IMR-90 (cell line): Measurements from ENCODE around the gene IGLL1. TPM values are rescaled to one million over a fixed set of nuclear protein-coding genes. Genes with fewer than 3 reads are reported as not detected.
"Not testable (repeated sequence)": the region's sequence is repeated elsewhere in the genome, so short reads cannot be mapped to it uniquely, and the experiment has no call there.

Experiments used
- ATAC-seq: fragments of 200-7000 bp; cut with Tn5 transposase; 2 replicates; pipeline ENCODE4 v1.9.1; 2020; ENCODE audit warnings: low read depth, mild to moderate bottlenecking, moderate library complexity
- BruUV-seq: library from RNA; stranded (reverse); fragments of 400-500 nt; replicated peaks from 2 replicates; lab custom pipeline; 2021; lab: Mats Ljungman, UMichigan
- CTCF ChIA-PET: fragments of 300-600 bp; formaldehyde crosslinking; extraction: SDS; loops from one replicate; lab custom pipeline; 2021; ENCODE audit warnings: antibody characterized with exemption; lab: Yijun Ruan, JAX
- POLR2A ChIA-PET: fragments of 300-600 bp; sonication (Branson Sonifier 250); formaldehyde crosslinking; loops from one replicate; lab custom pipeline; 2022; ENCODE audit warnings: antibody characterized with exemption; ENCODE audit not compliant: unreplicated experiment; lab: Charles Lee
- DNase-seq: peaks from one replicate; pipeline ENCODE4 v3.0.0; 2013
- H2AFZ ChIP-seq: replicated peaks from 2 replicates; pipeline ENCODE3; 2013; ENCODE audit warnings: low read length, mild to moderate bottlenecking; ENCODE audit not compliant: poor library complexity
- H2AK5ac ChIP-seq: 2 replicates; pipeline ENCODE4 v1.6.1; 2013; ENCODE audit warnings: low read depth, low read length, inconsistent platforms
- H2AK9ac ChIP-seq: replicated peaks from 2 replicates; pipeline ENCODE3; 2013; ENCODE audit warnings: mild to moderate bottlenecking, low read depth, low read length, moderate library complexity; ENCODE audit not compliant: poor library complexity
- H2BK120ac ChIP-seq: 2 replicates; pipeline ENCODE4 v1.6.1; 2013; ENCODE audit warnings: low read depth, low read length, inconsistent platforms
- H2BK15ac ChIP-seq: 3 replicates; pipeline ENCODE4 v1.6.1; 2013; ENCODE audit warnings: low read depth, low read length, inconsistent platforms
- H2BK20ac ChIP-seq: 2 replicates; pipeline ENCODE4 v1.6.1; 2013; ENCODE audit warnings: low read depth, mild to moderate bottlenecking, inconsistent platforms, low read length, moderate library complexity
- H2BK5ac ChIP-seq: 2 replicates; pipeline ENCODE4 v1.6.1; 2013; ENCODE audit warnings: mild to moderate bottlenecking, low read depth, low read length, inconsistent platforms; ENCODE audit not compliant: poor library complexity, severe bottlenecking
- H3K14ac ChIP-seq: replicated peaks from 2 replicates; pipeline ENCODE4 v1.6.1; 2013; ENCODE audit warnings: low read depth, low read length, inconsistent platforms
- H3K18ac ChIP-seq: 2 replicates; pipeline ENCODE4 v1.6.1; 2013; ENCODE audit warnings: low read depth, low read length, control low read depth
- H3K23ac ChIP-seq: 2 replicates; pipeline ENCODE4 v1.6.1; 2013; ENCODE audit warnings: low read depth, low read length, inconsistent platforms
- H3K27ac ChIP-seq: 2 replicates; pipeline ENCODE4 v1.5.1; 2013; ENCODE audit warnings: mild to moderate bottlenecking, control low read depth, low read length; ENCODE audit not compliant: insufficient read depth
- H3K27me3 ChIP-seq: 2 replicates; pipeline ENCODE4 v1.6.1; 2013; ENCODE audit warnings: low read length; ENCODE audit not compliant: control insufficient read depth, insufficient read depth
- H3K36me3 ChIP-seq: 2 replicates; pipeline ENCODE4 v1.6.1; 2013; ENCODE audit warnings: low read length, mixed read lengths; ENCODE audit not compliant: control insufficient read depth, insufficient read depth
- H3K4ac ChIP-seq: 2 replicates; pipeline ENCODE4 v1.6.1; 2013; ENCODE audit warnings: low read depth, low read length, inconsistent platforms
- H3K4me1 ChIP-seq: 2 replicates; pipeline ENCODE4 v1.6.1; 2013; ENCODE audit warnings: low read length, mixed read lengths; ENCODE audit not compliant: control insufficient read depth, insufficient read depth
- H3K4me2 ChIP-seq: 2 replicates; pipeline ENCODE4 v1.6.1; 2013; ENCODE audit warnings: low read depth, mild to moderate bottlenecking, control low read depth, low read length, moderate library complexity
- H3K4me3 ChIP-seq: 2 replicates; pipeline ENCODE4 v1.5.1; 2013; ENCODE audit warnings: low read depth, mild to moderate bottlenecking, control low read depth, low read length, moderate library complexity; ENCODE audit not compliant: insufficient read depth
- H3K56ac ChIP-seq: 2 replicates; pipeline ENCODE4 v1.6.1; 2013; ENCODE audit warnings: low read length, inconsistent platforms; ENCODE audit not compliant: insufficient read depth; ENCODE audit errors: extremely low read depth
- H3K79me1 ChIP-seq, 2 experiments: 2 replicates each; pipeline ENCODE4 v1.6.1; 2013; ENCODE audit warnings: low read length in 2 of 2, inconsistent platforms in 1 of 2, low read depth in 1 of 2
- H3K9ac ChIP-seq: 2 replicates; pipeline ENCODE4 v1.6.1; 2013; ENCODE audit warnings: low read depth, low read length, control low read depth
- H3K9me1 ChIP-seq: 2 replicates; pipeline ENCODE4 v1.6.1; 2013; ENCODE audit warnings: low read length, inconsistent platforms; ENCODE audit not compliant: insufficient read depth
- H3K9me3 ChIP-seq: 2 replicates; pipeline ENCODE4 v1.6.1; 2013; ENCODE audit warnings: low read length; ENCODE audit not compliant: control insufficient read depth, insufficient read depth
- H4K20me1 ChIP-seq: 2 replicates; pipeline ENCODE4 v1.6.1; 2013; ENCODE audit warnings: low read length, inconsistent platforms; ENCODE audit not compliant: insufficient read depth
- H4K5ac ChIP-seq: 2 replicates; pipeline ENCODE4 v1.6.1; 2013; ENCODE audit warnings: mild to moderate bottlenecking, low read depth, low read length, control low read depth
- H4K8ac ChIP-seq, 2 experiments: 2 replicates each; pipeline ENCODE4 v1.6.1; 2013; ENCODE audit warnings: low read depth in 2 of 2, low read length in 2 of 2, control low read depth in 1 of 2, inconsistent platforms in 1 of 2
- H4K91ac ChIP-seq: 2 replicates; pipeline ENCODE4 v1.6.1; 2013; ENCODE audit warnings: low read depth, low read length, inconsistent platforms; ENCODE audit not compliant: insufficient read depth
- BHLHE40 ChIP-seq: fragments of 150-350 bp; IDR thresholded peaks from 2 replicates; pipeline ENCODE4 v1.6.1; 2016; ENCODE audit warnings: mild to moderate bottlenecking, low read depth, low read length
- FOS ChIP-seq: fragments of 150-350 bp; IDR thresholded peaks from 2 replicates; pipeline ENCODE4 v1.6.1; 2016; ENCODE audit warnings: low read depth, low read length
- NFE2L2 ChIP-seq: fragments of 150-350 bp; IDR thresholded peaks from 2 replicates; pipeline ENCODE4 v1.6.1; 2016; ENCODE audit warnings: low read depth, mild to moderate bottlenecking, low read length
- POLR2A ChIP-seq: IDR thresholded peaks from 2 replicates; pipeline ENCODE4 v1.6.1; 2012; ENCODE audit warnings: mild to moderate bottlenecking, low read depth, low read length
- SMC3 ChIP-seq: fragments of 150-350 bp; IDR thresholded peaks from 2 replicates; pipeline ENCODE4 v1.6.1; 2016; ENCODE audit warnings: low read depth, mild to moderate bottlenecking, antibody characterized with exemption, low read length, moderate library complexity
- WGBS, 2 experiments: methylation state at CpG; one replicate each; pipeline versions ENCODE4 v1.1.5 to v1.1.7; 2013; ENCODE audit warnings: missing lambda C conversion rate in 2 of 2; ENCODE audit not compliant: insufficient read length in 1 of 2; ENCODE audit errors: extremely low coverage in 2 of 2; 5-methylcytosine and 5-hydroxymethylcytosine counted together
- dilution Hi-C: fragments of 300-500 bp; cut with HindIII; formaldehyde crosslinking; loops from one replicate; pipeline ENCODE4 v1.14.3; 2018; ENCODE audit warnings: low sequenced_read_pairs; ENCODE audit not compliant: unreplicated experiment
- in situ Hi-C: fragments of 300-500 bp; cut with MboI; formaldehyde crosslinking; loops from 3 replicates; pipeline ENCODE4 v1.14.3; 2019; ENCODE audit warnings: low sequenced_read_pairs, inconsistent platforms, mixed read lengths
- intact Hi-C: fragments of 100-400 bp; cut with micrococcal nuclease; formaldehyde crosslinking; loops from 2 replicates; pipeline ENCODE4 v1.10.0; 2022
- polyA plus RNA-seq, 3 experiments: library from polyadenylated mRNA; depleted of rRNA; stranded (reverse); fragments of >200 nt; gene quantifications; 2 replicates each; pipeline ENCODE4 v1.2.3, GENCODE V29; 2012; ENCODE audit warnings: low replicate concordance in 1 of 3
- total RNA-seq: library from RNA; depleted of rRNA; stranded (reverse); fragments of >200 nt; gene quantifications from 2 replicates; pipeline ENCODE4 v1.2.3, GENCODE V29; 2012

Gene IGLL1
- total and polyA plus RNA-seq, 2 of the 4 experiments (the other 2 are of a cell fraction): not detected

GRCh38 chr22:23542933-23543332 lies 37.2 kb downstream of the IGLL1 start:
- Histone ChIP-seq H3K4me1 (no peaks in the 10 kb centered on the region), H3K56ac (no peak overlapping the region), H2AFZ (no peak overlapping the region), H3K9ac (no peak overlapping the region), H4K91ac (no peak overlapping the region), H3K4me2 (no peak overlapping the region), H4K8ac (no peak overlapping the region), H3K79me1 (no peaks in the 10 kb centered on the region), H2BK15ac (no peak overlapping the region), H4K20me1 (no peaks in the 10 kb centered on the region), H3K18ac (no peak overlapping the region), H2AK5ac (no peak overlapping the region), H3K4ac (no peak overlapping the region), H3K4me3 (no peak overlapping the region), H3K9me3 (peaks cover 3% of the 10 kb centered on the region; the same call in 1 of the 2 replicates), H2BK120ac (no peak overlapping the region), H3K27ac (no peak overlapping the region), H2BK5ac (no peak overlapping the region), H4K5ac (no peak overlapping the region), H3K9me1 (no peaks in the 10 kb centered on the region), H2AK9ac (no peak overlapping the region), H2BK20ac (no peak overlapping the region), H3K27me3 (peaks cover 4% of the 10 kb centered on the region; the same call in 1 of the 2 replicates), H3K36me3 (no peaks in the 10 kb centered on the region), H3K14ac (no peak overlapping the region), H3K23ac (no peak overlapping the region)
- WGBS, 2 experiments: 80% methylated on average over 1 of the region's 5 CpGs; no CpG with 5 or more reads in 1 of the 2 experiments
- peak; percentile 49 for DNase-seq
- intact Hi-C loops: loop anchor here (5.0 to 10.0 kb wide), 3 partner anchors 224 to 412 kb away; partner anchors contain the start of gene CHCHD10
- in situ Hi-C loops: no loop called here
- ATAC-seq: no peak
- POLR2A ChIA-PET: no interaction called here
- dilution Hi-C loops: no loop called here
- BruUV-seq: no TSS peak
- TF ChIP-seq FOS (peak; percentile 81), BHLHE40 (peak; percentile 29; the same call in 1 of the 2 replicates), SMC3 (no peak), POLR2A (no peak), NFE2L2 (peak; percentile 17; the same call in 1 of the 2 replicates)
- CTCF ChIA-PET: no interaction called here

- H3K9ac ChIP-seq, H3K18ac ChIP-seq, H3K36me3 ChIP-seq, H3K56ac ChIP-seq, H3K14ac ChIP-seq, CTCF ChIA-PET, H2AK9ac ChIP-seq, H2BK5ac ChIP-seq, ATAC-seq, H4K8ac ChIP-seq, BruUV-seq, H3K4ac ChIP-seq, H3K4me3 ChIP-seq, H3K9me3 ChIP-seq, H3K79me1 ChIP-seq, H4K91ac ChIP-seq, H3K4me2 ChIP-seq, dilution Hi-C loops, H3K23ac ChIP-seq, H3K4me1 ChIP-seq, H3K27ac ChIP-seq, H2AFZ ChIP-seq, H2AK5ac ChIP-seq, DNase-seq, H3K27me3 ChIP-seq, H4K20me1 ChIP-seq, H2BK120ac ChIP-seq, POLR2A ChIA-PET, H2BK20ac ChIP-seq, H4K5ac ChIP-seq, in situ Hi-C loops, H3K9me1 ChIP-seq, H2BK15ac ChIP-seq: not testable (repeated sequence)
- intact Hi-C loops: loop anchor here (5.0 to 10.0 kb wide), 3 partner anchors 225 to 412 kb away; partner anchors contain the start of gene CHCHD10
- WGBS, 2 experiments: no CpG with 5 or more reads among the region's 3 CpGs
Observed at GRCh38 chr22:23542391-23542790, 37.7 kb downstream of the IGLL1 start.
